ENCODE measurements around the gene NINL.

- TF ChIP-seq CTCF (IDR thresholded peaks at IDR 0.05; ENCODE audit: low read depth, low read length, missing input control), result no peak
- TF ChIP-seq MAX (IDR thresholded peaks at IDR 0.05), result no peak
- TF ChIP-seq, protein P1, sequence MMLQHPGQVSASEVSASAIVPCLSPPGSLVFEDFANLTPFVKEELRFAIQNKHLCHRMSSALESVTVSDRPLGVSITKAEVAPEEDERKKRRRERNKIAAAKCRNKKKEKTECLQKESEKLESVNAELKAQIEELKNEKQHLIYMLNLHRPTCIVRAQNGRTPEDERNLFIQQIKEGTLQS (IDR thresholded peaks at IDR 0.05), result no peak
- TF ChIP-seq ZBTB33 (IDR thresholded peaks at IDR 0.05), result no peak
Measured at GRCh38 chr20:25500880-25501351, 84.4 kb downstream of the NINL start.

Data from liver (tissue), 3 donors.